Measurements from ENCODE around the gene MED14. TPM values are rescaled to one million over a fixed set of nuclear protein-coding genes. Genes with fewer than 3 reads are reported as not detected.

MED14 gene
- total RNA-seq, 1 experiment from 2014 or later: 136 TPM

GRCh38 chrX:40628506-40628905 lies 106.8 kb downstream of the MED14 start:
- no peak overlapping the region for H2BK15ac ChIP-seq (ENCODE audit: low read depth, low read length)
- H4K20me1 ChIP-seq (ENCODE audit: control insufficient read depth, insufficient read depth, insufficient read length): no peaks in the 10 kb centered on the region
- no CpG with 5 or more reads among the region's 5 CpGs for WGBS (ENCODE audit: extremely low coverage, insufficient read length, low lambda C conversion rate)
- H3K27me3 ChIP-seq (ENCODE audit: insufficient read depth, low read length): no peaks in the 10 kb centered on the region
- H3K23me2 ChIP-seq (ENCODE audit: insufficient read length, low read depth, low read length, poor library complexity, severe bottlenecking): no peaks in the 10 kb centered on the region
- no peak for TF ChIP-seq CTCF (conservative IDR thresholded peaks at IDR 0.05)
- H3K4me2 ChIP-seq (ENCODE audit: insufficient read depth, insufficient read length, low read length): no peak overlapping the region
- H3K56ac ChIP-seq (ENCODE audit: insufficient read length, low read depth, low read length): no peak overlapping the region
- no peak for DNase-seq
- H3K23ac ChIP-seq (ENCODE audit: insufficient read length, low read depth, low read length): no peak overlapping the region
- H3K4me1 Mint-ChIP-seq: peaks cover 0 to 8% of the 10 kb centered on the region in 2 experiments; a peak in 1 of 4 replicates
- H3K9me3 Mint-ChIP-seq: peaks cover 39 to 57% of the 10 kb centered on the region in 2 experiments
- H3K4me3 Mint-ChIP-seq: no peak overlapping the region
- no peak overlapping the region for H2AK5ac ChIP-seq (ENCODE audit: insufficient read length, low read length)
- H3K79me2 ChIP-seq (ENCODE audit: insufficient read depth, low read length): no peaks in the 10 kb centered on the region
- no peak overlapping the region for H2BK120ac ChIP-seq (ENCODE audit: low read depth, low read length, poor library complexity, severe bottlenecking)
- H2BK5ac ChIP-seq (ENCODE audit: insufficient read length, low read length): no peak overlapping the region
- no peak overlapping the region for H4K8ac ChIP-seq (replicated peaks; ENCODE audit: insufficient read length, low read depth, low read length)
- no peak overlapping the region for H3K27ac Mint-ChIP-seq
- H3K27ac ChIP-seq (ENCODE audit: insufficient read length, low read depth, low read length): no peak overlapping the region
- H3K14ac ChIP-seq (ENCODE audit: insufficient read depth, low read length): no peak overlapping the region
- H3K27me3 Mint-ChIP-seq (ENCODE audit: low read depth): peaks cover 2% of the 10 kb centered on the region
- H3K9ac ChIP-seq (ENCODE audit: extremely low read depth, insufficient read length, low read length): no peak overlapping the region
- H4K5ac ChIP-seq (ENCODE audit: insufficient read length, low read depth, low read length): no peak overlapping the region
- no peaks in the 10 kb centered on the region for H3K79me1 ChIP-seq (ENCODE audit: insufficient read depth, low read depth, low read length, poor library complexity, severe bottlenecking)
- H2BK20ac ChIP-seq (ENCODE audit: low read depth, low read length, poor library complexity, severe bottlenecking): no peak overlapping the region
- H3K36me3 Mint-ChIP-seq (ENCODE audit: insufficient read depth in 1 of 3, low read depth in 3 of 3): peaks cover 11 to 38% (median 29%) of the 10 kb centered on the region in 3 experiments; a peak in 6 of 7 replicates
- H3K9me3 ChIP-seq (ENCODE audit: control insufficient read depth, low read depth, low read length): no peaks in the 10 kb centered on the region
- no peak overlapping the region for H3T11ph ChIP-seq (ENCODE audit: low read length)
- no peaks in the 10 kb centered on the region for H3K4me1 ChIP-seq (ENCODE audit: insufficient read depth, low read length)
- H2AFZ ChIP-seq (ENCODE audit: low read length): no peak overlapping the region
- H2BK12ac ChIP-seq (ENCODE audit: insufficient read length, low read depth, low read length): no peak overlapping the region
- no peak overlapping the region for H3K18ac ChIP-seq (ENCODE audit: insufficient read length, low read depth, low read length)
- H3K4ac ChIP-seq (ENCODE audit: low read depth, low read length): no peak overlapping the region
- H4K91ac ChIP-seq (ENCODE audit: insufficient read length, low read depth, low read length): no peak overlapping the region

Measured in H9 (cell line).